GM19438 (cell line): ENCODE data around the gene SPATS1.

Experiments
- ATAC-seq: cut with Tn5 transposase; IDR thresholded peaks from one replicate; pipeline ENCODE4 v1.9.1; 2021; ENCODE audit warnings: low read depth; ENCODE audit not compliant: unreplicated experiment

Gene SPATS1

DNA sequence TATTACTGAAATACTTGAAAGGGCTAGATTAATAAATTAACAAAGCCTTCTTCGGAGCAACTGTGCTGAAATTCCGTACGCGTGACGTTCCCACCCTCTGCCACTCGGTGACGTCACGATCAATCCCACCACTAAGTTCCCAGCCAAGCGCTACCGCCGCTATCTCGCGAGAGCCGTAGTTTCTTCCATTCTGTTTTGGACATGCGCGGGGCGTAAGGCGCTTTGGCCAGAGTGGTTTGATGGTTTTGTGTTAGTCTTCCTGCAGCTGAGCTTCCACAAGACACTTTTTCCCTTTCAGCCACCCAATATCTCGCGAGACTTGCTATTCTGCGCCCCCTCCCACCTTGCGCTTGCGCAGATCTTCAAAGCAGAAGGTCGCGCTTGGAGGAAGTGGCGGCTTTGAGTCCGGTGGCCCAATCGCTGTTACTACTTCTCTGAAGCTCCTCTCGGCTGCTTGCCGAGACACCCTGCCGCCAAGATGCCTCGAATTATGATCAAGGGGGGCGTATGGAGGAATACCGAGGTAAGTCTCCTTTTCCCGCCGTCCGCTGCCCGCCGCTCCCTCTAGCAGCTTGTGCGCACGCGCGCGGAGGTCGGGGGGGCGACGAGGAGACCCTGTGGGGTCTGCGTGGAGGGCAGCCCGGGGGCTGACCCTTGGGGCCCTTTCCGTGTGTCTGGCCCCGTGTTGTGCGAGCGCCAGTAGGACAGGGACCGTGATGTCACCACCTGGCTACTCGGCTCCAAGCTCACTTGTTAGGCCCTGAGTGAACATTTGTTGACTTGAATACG is 45.1 kb downstream of the SPATS1 start, which contains the start of gene CDC5L:
TSS of gene CDC5L (plus strand) at position 361 of the 789 bp plus-strand sequence. CDS start at position 479, 118 bp downstream.
- ATAC-seq = peak; percentile 97

DNA sequence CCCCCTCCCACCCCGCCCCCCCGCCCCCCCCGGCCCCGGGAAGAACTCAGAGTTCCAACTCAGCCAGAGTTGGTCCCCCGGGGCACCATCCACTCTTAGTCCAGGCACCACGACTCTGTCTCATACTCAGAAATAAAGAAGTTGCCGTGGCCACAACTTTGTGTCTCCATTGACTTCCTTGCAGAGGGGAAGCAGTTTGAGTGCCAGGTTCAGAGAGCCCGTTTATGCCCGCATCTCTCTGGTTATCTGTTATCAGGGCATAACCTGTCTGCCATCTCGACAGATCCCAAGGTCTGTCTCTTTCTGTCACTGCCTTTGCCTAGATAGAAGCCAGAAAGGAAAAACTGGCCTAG is 45.7 kb downstream of the SPATS1 start:
- ATAC-seq = peak; percentile 11

DNA sequence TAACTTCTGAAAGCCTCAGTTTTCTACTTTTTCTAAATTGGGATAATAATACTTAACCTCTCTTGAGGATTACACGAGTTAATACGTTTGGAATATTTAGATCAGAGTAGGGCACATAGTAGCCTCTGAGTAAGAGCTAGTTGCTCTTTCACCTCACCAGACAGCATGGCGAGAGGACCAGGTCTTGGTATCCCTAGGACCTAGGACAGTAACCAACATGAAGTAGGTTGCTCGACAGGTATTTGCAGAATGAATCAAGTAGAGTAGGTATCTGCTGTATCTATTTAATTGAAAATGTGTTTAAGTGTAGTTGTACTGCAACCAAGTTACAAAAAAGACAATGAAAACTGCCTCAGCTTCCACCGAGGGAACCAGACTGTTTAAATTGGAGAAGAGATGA is 46.4 kb downstream of the SPATS1 start:
- ATAC-seq = no peak

DNA sequence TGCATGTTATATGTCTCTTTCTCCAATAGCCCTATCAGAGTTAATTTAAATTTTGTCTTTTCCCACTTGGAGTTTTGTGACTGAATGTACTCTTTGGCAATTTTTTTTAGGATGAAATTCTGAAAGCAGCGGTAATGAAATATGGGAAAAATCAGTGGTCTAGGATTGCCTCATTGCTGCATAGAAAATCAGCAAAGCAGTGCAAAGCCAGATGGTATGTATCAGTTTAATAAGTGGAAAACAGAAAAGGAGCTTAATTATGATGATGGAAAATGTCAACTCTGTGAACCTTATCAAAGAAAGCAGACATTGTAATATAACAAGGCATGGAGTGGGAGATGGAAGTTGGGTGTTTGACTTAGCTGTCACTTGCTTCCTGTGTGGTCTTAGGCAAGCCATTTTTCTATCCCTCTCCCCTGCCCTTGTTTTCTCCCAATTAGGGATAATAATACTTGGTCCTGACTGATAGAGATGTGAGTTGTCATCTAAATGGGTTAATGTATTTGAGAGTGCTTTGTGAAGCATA is 47.8 kb downstream of the SPATS1 start:
- ATAC-seq = no peak
